GM13977 (cell line): ENCODE results near the gene CENPB.

ENCODE experiments used
- DNase-seq: peaks from one replicate; pipeline ENCODE4 v3.0.0; 2012; ENCODE audit warnings: low spot score
- in situ Hi-C: fragments of 300-500 bp; cut with MboI; formaldehyde crosslinking; loops from one replicate; pipeline ENCODE4 v1.12.0; 2022; ENCODE audit warnings: low sequenced_read_pairs, low pct_unique_long_range_greater_than_20kb, mixed read lengths, inconsistent platforms; ENCODE audit not compliant: unreplicated experiment
- TF ChIP-seq, protein P1 (sequence below): IDR thresholded peaks from 2 replicates; pipeline ENCODE4 v1.5.1; 2012; ENCODE audit warnings: mild to moderate bottlenecking, control low read depth; ENCODE audit not compliant: insufficient read depth; ENCODE audit errors: extremely low read depth, missing control alignments

The CENPB gene

GRCh38 chr20:3778976-3779375 is 7.6 kb downstream of the CENPB start:
- in situ Hi-C loops: no loop called here
- DNase-seq: no peak
- TF ChIP-seq, protein P1, sequence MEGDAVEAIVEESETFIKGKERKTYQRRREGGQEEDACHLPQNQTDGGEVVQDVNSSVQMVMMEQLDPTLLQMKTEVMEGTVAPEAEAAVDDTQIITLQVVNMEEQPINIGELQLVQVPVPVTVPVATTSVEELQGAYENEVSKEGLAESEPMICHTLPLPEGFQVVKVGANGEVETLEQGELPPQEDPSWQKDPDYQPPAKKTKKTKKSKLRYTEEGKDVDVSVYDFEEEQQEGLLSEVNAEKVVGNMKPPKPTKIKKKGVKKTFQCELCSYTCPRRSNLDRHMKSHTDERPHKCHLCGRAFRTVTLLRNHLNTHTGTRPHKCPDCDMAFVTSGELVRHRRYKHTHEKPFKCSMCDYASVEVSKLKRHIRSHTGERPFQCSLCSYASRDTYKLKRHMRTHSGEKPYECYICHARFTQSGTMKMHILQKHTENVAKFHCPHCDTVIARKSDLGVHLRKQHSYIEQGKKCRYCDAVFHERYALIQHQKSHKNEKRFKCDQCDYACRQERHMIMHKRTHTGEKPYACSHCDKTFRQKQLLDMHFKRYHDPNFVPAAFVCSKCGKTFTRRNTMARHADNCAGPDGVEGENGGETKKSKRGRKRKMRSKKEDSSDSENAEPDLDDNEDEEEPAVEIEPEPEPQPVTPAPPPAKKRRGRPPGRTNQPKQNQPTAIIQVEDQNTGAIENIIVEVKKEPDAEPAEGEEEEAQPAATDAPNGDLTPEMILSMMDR: no peak

DNA sequence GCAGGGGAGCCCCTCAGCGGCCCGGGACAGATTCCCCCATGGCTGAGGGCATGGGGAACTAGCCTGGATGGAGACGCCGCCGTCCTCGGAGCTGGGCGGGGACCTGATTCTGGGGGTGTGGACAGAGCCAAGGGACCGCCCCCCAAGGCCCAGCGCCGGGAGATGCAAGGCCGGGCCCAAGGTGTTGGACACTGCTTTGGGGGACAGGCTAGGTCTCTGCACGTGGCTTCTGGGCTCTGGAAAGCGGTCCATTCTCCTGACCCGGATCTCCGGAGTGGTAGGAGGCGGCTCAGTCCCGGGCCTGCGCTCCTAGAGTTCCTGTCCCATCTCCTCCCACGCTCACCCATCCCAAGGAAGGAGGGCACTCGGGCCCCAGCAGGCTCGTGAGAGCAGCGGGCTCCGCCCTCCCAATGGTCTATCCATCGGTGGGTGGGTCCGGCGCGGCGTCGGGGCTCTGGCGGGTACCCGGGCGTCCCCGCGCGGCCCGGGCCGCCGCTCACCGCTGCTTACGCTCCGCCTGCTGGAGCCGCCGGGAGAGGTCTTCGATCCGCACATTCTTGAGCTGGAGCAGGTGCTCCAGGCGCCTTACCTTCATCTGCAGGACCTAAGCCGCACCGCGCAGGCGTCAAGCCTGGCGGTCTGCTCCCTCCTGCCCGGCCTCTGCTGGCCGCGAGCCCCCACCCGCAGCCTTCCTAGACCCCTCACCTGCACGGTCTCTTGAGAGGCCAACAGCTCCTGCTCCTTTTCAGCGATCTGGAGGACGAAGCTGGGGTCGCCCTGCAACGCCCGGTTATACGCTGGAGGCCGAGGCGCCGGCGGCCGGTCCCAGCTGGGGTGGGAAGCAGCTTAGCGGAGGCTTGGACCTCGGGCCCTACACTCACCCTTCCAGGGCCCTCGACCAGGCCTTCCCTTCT is 8.6 kb downstream of the CENPB start:
- in situ Hi-C loops: no loop called here
- TF ChIP-seq, protein P1: no peak
- peak; percentile 74 for DNase-seq

- in situ Hi-C loops: no loop called here
- DNase-seq: peak; percentile 53
- TF ChIP-seq, protein P1: no peak
These were observed 9.2 kb downstream of the CENPB start for GRCh38 chr20:3777381-3777715.

GRCh38 chr20:3775457-3776108 is 11.0 kb downstream of the CENPB start:
- in situ Hi-C loops: no loop called here
- DNase-seq: no peak
- TF ChIP-seq, protein P1: no peak

DNA sequence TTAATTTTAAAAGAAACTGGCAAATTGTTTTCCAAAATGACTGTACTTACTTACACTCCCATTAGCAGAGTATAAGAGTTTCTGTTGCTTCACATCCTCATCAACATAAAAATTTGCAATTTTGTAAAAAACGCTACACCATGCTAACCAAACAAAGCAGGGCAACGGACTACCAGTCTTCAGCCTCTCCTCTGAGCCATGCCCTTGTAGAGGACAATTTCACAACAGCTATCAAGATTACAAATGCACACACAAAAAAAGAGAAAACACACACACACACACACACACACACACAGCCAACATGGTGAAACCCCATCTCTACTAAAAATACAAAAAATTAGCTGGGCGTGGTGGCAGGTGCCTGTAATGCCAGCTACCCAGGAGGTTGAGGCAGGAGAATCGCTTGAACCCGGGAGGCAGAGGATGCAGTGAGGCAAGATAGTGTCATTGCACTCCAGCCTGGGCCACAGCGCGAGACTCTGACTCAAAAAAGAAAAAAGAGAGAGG is 14.9 kb downstream of the CENPB start:
- in situ Hi-C loops: no loop called here
- TF ChIP-seq, protein P1: no peak
- DNase-seq: no peak

DNA sequence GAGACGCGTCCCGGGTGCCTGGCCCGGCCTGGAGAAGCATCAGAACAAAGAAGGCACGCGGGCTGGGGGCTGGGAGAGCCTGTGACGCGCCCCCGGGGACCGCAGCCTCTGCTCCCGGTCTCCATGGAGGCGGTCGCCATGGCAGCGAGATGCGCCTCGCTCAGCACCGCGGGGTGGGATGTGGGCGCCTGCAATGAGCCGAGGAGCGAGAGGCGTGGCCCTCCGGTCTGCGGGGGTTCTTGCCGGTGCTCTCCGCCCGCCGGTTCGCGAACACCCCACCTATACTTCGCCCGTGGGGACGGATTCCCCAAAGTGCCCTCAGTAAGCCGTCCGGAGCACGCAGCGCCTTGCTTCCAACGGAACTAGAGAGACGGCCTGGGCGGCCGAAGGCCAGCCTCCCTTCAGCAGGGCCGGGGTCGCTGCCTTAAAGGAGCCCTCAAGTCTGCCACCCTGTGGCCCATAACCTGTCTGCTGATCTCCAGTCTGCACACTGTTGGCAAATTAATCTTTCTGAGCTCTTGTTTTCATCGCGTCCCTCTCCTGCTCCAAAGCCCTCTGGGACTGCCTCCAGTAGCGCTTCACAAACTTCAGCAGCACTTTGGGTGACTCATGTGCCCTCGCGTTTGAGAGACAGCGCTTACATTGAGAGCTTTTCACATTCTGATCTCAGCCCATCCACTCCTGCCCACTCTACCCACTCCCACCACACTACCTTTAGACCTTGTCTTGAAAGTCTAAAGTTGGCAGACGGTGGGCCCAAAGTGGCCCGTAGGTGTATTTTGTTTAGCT is 18.0 kb downstream of the CENPB start:
- in situ Hi-C loops: no loop called here
- DNase-seq: peak; percentile 84
- TF ChIP-seq, protein P1: peak; percentile 63
